Stimulated activated CD8-positive, alpha-beta memory T cell treated with anti-CD3 and anti-CD28 coated beads, Interleukin-12 subunit alpha, Interleukin-12 subunit beta, amount 100 ng/mL, for 24 hours (primary cell): ENCODE measurements around the gene MEOX1.

Experiments
- DNase-seq: peaks from one replicate; pipeline ENCODE4 v3.0.0-alpha.2; 2020; ENCODE audit errors: extremely low read depth

Gene MEOX1

DNA sequence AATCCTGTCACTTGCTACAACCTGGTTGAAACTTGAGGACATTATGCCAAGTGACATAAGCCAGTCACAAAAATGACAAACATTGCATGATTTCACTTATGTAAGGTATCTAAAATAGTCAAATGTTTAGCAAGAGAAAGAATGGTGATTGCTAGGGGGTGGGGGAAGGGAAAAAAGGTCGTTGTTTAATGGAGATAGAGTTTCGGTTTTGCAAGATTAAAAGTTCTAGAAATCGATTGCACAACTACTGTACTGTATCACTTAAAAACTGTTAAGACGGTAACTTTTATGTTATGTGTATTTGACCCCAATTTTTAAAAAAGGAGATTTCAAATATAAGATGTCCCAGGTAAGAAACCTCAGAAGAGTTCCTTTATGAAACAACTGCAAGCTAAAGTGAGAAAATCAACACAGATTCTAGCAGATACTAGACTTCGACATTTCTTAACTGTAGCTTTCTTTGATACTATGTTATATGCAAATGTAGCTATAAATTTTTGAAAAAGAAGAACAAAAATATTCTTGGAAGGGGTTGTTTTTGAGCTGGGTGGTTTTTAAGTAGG, 5.9 kb downstream of the MEOX1 start:
- DNase-seq, result no peak

GRCh38 chr17:43652124-43652480, 9.6 kb downstream of the MEOX1 start:
- DNase-seq, result no peak

DNA sequence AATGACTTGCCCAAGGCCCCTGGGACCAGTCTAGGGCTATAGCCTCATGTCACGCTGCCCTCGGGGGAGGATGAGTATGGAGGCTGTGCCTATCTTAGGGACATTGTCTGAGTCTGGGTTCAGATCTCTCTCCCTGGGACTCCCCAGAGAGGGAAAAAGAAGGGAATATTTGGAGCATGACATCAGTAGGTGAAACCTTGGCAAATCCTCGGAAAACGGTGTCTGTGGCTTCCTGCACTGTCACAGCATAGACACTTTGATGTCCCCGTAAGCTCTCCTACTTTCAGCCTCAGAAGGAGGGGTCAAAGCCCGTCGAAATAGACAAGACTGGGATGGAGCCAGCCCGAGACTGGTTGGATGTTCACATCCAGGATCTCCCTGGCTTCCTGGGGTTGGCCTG, 11.3 kb downstream of the MEOX1 start:
- DNase-seq, result no peak

DNA sequence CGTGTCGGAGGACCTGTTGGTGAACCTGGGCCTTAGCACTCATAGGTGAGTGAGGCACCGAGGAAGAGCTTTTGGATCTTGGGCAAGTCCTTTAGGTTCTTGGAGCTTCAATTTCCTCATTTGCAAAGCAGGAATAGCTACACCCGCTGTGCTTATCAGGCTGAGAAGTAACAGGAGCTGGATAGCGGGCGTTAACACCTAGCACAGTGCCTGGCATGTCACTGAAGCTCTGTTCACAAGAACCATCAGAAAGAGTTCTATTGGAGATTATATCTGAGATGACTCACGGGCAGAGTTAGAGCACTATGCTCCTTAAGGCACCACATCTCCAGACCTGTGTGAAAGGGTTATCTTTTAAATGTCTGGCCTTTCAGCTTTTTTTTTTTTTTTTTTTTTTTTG, 12.8 kb downstream of the MEOX1 start:
- no peak for DNase-seq

- no peak for DNase-seq
Measured at GRCh38 chr17:43645765-43646481, 15.8 kb downstream of the MEOX1 start.

- DNase-seq, result no peak
Measured at GRCh38 chr17:43645450-43645764, 16.3 kb downstream of the MEOX1 start.

DNA sequence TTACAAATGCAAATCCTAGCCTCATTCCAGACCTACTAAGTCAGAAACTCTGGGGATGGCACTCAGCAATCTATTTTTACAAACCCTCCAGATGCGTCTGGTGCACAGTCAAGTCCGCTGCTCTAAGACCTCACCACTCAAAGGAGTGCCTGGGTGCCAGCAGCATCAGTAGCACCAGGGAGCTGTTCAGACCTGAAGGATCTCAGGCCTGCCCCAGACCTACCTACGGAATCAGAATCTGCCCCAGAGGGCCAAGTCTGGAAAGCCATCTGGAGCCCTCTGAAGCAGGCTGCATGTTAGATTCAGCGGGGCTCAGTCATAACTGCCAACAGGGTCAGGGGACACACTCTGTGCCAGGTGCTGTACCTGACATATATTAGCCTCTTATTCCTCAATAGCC, 17.6 kb downstream of the MEOX1 start:
- DNase-seq, result no peak

DNA sequence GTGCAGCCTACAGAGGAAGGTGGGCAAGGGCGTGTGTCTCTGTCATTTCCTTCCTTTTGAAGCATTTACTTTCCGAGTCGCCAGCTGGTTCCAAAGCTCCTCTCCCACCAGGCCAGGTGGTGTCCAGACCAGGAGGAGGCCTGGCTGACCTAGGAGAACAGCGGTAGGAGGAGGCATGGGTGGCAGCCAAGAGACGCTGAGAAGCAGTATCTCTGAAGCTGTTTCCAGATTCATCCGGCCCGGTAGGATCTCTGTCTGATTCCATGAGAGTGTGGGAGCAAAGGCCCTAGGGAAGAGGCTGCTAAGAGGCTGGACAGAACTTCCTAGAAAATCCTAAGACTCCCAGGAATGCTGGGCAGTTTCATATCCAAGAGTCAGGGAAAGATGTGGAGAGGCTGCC, 20.3 kb downstream of the MEOX1 start:
- DNase-seq, result no peak

DNA sequence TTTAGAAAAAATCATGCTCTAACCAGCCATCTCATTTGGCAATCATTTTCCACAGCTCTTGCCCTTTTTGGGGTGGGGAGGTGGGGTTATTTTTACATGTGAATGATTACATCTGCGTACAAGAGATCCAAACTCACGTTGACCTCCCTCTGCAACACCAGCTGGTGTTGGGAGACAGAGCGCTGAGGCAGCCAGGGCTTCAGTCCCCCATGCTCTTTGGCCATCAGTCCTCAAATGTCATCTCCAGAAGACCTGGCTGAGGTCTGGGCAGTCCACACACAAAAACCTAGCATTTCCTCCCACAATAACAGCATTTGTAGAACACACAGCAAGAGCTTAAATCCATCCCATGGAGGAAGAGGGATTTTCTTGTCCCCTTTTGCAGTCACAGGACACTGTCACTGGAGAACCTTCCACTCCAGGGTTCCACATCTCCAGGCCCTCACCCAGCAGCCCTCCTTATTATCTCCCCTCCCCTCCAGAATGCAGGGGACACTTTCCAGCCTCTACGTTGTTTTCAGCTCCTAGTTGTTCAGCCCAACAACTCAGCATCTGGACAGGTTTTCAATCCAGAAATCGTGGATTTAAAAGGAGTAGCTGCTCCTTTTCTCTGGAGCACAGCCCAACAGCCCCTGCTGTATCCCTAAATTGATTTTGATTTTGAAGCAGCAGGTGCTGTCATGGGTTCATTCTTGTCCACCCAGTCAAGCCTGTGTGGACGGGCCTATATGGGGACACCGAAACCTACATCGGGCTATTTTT, 21.1 kb downstream of the MEOX1 start:
- DNase-seq, result no peak

DNA sequence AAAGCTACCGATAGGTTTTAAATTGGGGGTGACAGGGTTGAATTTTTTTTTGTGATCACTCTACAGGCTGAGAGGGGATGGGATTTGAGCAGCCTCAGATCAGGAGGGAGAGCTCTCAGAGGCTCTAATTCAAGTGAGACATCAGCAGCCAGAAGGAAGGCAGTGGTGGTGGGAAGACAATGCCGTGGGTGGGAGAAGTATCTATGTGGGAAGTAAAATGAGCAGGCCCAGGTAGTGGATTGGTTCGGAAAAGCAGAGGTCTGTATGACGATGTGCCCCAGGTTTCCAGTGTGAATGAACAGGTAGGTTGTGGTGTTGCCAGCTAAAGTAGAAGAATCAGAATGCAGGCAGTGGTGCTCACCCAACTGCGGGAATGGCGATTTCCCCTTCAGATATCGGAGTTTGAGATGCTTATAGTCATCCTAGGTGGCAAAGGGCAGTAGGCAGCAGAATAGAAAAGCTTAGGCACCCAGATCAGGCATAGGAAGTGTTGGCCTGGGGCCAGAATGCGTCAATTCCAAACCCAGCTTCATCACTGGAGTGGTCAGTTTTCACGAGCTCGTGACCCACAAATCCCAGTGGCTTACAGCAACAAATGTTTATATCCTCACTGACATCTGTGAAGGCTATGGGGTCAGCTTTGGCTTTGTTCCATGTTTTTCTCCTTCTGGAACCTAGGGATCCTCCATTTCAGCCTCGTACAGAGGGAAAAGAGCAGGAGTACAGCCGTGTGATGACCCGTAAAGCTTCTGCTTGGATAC, 24.0 kb downstream of the MEOX1 start:
- no peak for DNase-seq

DNA sequence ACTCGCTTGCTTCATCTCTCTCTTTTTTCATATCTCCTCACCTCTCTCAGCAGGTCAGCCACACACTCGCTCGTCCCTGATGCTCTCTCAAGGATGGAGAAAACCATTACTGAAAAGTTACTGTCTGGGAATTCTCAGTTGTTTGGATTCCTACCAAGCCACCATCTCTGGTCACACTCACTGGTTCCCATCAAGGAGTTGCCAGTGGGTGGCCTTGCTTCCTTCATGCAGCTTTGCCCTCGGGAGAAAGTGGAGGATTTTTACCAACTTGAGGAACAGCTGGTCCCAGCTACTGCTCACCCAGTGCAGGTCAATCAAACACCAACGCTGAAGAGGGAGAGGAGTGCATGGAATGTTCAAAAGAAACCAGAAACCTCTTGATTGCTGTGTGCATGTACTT, 25.3 kb downstream of the MEOX1 start:
- no peak for DNase-seq

- no peak for DNase-seq
Measured at GRCh38 chr17:43634591-43635125, 27.1 kb downstream of the MEOX1 start.

DNA sequence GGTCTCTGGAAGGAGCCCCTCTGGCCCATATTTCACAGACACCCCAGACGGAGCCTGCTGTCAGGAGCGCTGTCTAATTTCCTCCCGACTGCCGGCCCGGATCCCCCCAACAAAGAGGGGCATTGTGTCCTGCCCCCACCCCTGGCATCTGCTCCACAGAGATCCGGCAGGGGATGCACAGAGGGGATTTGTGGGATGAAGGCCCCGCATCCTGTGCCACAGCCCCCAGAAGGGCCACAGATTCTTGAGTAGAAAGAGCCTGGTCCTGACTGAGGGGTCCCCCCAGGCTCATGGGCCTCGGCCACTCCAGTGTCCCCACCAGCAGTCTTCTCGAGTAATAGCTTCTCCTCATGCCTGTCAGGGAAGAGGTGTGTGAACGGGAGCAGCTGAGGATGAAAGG, 29.5 kb downstream of the MEOX1 start:
- DNase-seq, result no peak

DNA sequence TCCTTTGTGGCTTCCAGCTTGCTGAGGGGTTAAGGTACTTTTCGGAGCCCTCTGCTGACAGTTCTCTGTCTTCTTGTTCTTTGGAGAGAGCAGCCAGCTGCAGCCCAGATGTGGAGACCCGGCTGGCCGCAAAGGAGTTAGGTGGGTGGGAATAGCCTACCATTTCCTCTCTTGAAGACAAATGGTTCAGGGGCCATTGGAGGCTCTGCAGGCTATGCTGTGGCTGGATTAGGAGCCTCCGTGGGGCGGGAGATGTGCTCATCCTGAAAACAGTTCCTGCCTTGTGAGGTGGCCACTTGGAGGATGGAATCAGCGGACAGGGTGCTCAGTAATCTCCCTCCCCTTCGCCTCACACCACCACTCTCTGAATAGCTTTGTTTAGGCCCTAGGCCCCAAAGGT, 30.3 kb downstream of the MEOX1 start:
- no peak for DNase-seq

DNA sequence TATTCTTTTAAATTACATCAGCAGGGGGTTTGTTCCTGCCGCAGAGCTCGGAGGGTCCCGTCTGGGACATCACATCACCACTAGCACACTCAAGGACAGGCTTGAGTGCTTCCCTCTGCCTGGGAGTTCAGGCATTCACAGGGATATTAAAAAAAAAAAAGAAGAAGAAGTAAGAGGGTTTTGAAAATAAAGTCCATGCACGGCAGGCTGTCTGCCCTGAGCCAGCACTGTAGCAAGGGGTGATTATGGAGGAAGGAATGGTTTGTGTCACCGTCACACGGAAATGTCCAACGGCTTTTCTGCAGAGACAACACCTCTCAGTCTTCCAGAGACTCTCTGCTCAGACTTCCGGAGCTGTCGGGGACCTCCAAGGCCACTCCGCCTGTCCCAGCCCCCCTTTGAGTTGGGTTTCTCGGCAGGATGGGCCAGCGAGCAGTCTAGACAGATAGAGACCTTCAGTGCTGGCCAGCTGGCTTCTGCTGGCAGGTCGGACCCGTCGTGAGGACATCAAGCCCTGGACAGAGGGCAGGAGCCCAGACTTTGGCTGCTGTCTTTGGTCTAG, 33.6 kb downstream of the MEOX1 start:
- DNase-seq, result no peak

- no peak for DNase-seq
Measured at GRCh38 chr17:43627653-43628052, 34.1 kb downstream of the MEOX1 start.

DNA sequence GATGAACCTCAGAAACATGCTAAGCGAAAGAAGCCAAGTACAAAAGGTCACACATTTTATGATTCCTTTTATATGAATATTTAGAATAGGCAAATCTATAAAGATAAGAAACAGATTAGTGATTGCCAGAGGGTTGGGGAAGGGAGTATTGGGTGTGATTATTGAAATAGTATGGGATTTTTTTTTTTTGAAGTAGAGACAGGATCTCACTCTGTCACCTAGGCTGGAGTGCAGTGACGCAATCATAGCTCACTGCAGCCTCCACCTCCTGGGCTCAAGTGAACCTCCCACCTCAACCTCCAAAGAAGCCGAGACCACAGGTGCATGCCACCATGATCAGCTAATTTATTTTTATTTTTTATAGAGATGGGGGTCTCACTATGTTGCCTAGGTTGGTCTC, 35.7 kb downstream of the MEOX1 start:
- DNase-seq, result no peak

- DNase-seq, result no peak
Measured at GRCh38 chr17:43625606-43626005, 36.1 kb downstream of the MEOX1 start.

DNA sequence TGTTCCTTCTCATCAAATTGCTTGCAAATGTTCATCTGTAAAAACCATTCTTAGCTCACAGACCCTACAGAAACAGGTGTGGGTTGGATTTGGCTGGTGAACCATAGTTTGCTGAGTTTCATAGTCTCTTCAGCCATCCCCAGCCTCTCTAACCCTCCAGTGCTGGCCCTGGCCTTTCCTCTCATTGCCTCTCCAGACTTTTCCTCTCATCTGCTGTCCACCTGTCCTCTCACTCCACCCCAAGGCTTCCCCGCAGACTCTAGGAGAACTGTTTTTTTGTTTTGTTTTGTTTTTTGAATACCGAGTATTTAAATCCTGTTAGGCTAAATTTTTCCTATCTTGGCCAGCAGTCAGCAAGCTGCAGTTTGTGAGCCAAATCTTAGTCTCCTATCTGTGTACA, 41.1 kb downstream of the MEOX1 start:
- no peak for DNase-seq

DNA sequence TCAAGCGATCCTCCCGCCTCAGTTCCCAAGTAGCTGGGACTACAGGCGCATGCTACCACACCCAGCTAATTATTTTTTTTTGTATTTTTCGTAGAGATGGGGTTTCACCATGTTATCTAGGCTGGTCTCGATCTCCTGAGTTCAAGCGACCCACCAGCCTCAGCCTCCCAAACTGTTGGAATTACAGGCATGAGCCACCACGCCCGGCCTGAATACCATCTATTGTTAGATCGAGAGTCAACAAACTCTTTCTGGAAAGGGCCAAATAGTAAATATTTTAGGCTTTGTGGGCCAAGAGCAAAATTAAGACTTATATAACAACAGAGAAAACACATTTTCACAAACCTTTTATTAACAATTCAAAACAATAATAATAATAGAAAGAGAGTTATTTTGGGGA, 41.6 kb downstream of the MEOX1 start:
- DNase-seq, result no peak

- no peak for DNase-seq
Measured at GRCh38 chr17:43619705-43620104, 42.0 kb downstream of the MEOX1 start.

DNA sequence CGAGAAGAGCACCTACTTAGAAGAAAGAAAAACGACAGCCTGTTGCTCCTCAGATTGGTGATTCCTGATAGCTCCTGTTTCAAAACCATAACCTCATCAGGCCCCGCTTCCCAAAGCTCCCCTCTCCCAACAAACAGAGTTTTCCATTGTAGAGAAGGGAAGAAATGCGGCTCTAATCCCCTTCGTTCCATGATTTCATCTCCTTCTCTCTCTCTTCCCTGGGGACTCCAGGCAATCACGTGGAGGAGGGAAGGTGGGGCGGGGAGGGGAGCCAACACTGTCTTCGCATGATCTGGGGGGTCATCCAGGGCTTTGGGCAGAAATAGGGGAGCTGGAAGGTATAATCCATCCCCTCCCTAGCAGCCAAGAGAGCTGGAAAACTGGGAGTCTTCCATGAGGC, 43.4 kb downstream of the MEOX1 start:
- DNase-seq, result no peak
